ENCODE data around the gene CLEC3B. TPM values are rescaled to one million over a fixed set of nuclear protein-coding genes. Genes with fewer than 3 reads are reported as not detected.

The CLEC3B gene
- total RNA-seq, 4 donors from 2014 or later, result 11.6 to 47.9 (median 32.7) TPM

DNA sequence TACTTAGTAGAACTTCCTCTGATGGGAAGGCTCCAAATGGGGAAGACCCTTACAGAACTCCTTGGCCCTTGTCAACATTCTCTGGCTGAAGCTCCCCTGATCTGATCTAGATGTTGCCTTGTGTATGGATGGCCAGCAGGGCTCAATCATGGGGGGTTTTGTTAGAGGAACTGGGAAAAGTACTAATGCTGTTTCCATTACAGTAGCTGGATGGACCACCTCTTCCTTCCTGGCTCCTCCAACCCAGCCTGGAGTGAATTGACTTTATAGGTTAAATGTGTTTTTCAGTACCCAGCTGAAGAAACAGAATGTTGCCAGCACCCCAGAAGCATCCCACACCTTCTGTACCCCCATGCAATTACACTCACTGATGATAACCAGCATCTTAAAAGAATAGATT is 22.7 kb upstream of the CLEC3B start:
- H3K4me3 ChIP-seq, result no peak overlapping the region
- H3K27ac ChIP-seq, result no peak overlapping the region
- TF ChIP-seq, protein P1, sequence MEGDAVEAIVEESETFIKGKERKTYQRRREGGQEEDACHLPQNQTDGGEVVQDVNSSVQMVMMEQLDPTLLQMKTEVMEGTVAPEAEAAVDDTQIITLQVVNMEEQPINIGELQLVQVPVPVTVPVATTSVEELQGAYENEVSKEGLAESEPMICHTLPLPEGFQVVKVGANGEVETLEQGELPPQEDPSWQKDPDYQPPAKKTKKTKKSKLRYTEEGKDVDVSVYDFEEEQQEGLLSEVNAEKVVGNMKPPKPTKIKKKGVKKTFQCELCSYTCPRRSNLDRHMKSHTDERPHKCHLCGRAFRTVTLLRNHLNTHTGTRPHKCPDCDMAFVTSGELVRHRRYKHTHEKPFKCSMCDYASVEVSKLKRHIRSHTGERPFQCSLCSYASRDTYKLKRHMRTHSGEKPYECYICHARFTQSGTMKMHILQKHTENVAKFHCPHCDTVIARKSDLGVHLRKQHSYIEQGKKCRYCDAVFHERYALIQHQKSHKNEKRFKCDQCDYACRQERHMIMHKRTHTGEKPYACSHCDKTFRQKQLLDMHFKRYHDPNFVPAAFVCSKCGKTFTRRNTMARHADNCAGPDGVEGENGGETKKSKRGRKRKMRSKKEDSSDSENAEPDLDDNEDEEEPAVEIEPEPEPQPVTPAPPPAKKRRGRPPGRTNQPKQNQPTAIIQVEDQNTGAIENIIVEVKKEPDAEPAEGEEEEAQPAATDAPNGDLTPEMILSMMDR (IDR thresholded peaks at IDR 0.05), result no peak
- no peak for TF ChIP-seq POLR2A (IDR thresholded peaks at IDR 0.05)
- H3K27me3 ChIP-seq, result no peaks in the 10 kb centered on the region
- no peak for DNase-seq
- no peaks in the 10 kb centered on the region for H3K4me1 ChIP-seq
- peaks cover 0 to 72% (median 0%) of the 10 kb centered on the region in 3 donors for H3K36me3 ChIP-seq
- H3K9me3 ChIP-seq, result no peaks in the 10 kb centered on the region

DNA sequence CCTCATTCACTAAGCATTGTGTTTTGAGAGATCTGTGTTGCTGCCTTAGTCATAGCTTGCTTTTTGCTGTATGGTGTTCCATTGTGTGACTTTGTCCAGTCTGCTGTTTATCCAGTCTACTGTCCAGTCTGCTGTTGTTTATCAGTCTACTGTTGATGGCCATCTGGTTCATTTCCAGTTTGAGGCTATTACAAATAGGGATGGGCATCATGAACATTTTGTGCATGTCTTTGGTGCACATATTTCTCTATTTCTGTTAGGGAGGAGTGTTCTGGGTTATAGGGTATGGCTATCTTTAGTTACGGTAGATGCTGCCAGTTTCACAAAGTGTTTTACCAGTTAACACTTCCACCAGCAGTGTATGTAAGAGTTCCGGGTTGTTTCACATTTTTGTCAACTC is 22.2 kb upstream of the CLEC3B start:
- TF ChIP-seq, protein P1 (IDR thresholded peaks at IDR 0.05), result no peak
- TF ChIP-seq POLR2A (IDR thresholded peaks at IDR 0.05), result no peak
- Histone ChIP-seq H3K9me3 (no peaks in the 10 kb centered on the region), H3K4me3 (no peak overlapping the region), H3K36me3 (peaks cover 0 to 68% (median 0%) of the 10 kb centered on the region in 3 donors), H3K27me3 (no peaks in the 10 kb centered on the region), H3K27ac (no peak overlapping the region), H3K4me1 (no peaks in the 10 kb centered on the region)
- DNase-seq, result no peak

DNA sequence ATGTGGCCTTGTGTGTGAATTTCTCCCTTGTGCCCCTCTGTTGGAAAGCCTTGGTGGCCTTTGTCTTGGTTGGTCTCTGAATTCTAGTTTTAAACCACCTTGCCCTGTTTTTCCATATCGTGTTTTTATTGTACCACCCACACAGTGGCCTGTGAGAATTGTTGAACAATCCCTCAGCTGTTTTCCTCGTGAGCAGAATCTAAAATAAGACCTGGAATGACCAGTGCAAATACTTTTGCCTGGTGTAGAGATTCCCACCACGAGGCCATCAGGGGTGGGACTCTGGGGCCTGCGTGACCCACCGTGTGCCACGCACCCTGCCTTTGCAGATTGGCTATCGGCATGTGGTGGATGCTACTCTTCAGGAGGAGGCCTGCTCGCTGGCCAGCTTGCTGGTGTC is 19.0 kb upstream of the CLEC3B start:
- Histone ChIP-seq H3K27ac (no peak overlapping the region), H3K9me3 (no peaks in the 10 kb centered on the region), H3K4me3 (no peak overlapping the region), H3K36me3 (peaks cover 0 to 41% (median 0%) of the 10 kb centered on the region in 3 donors), H3K27me3 (no peaks in the 10 kb centered on the region), H3K4me1 (peaks cover 0 to 12% (median 2%) of the 10 kb centered on the region in 4 donors)
- DNase-seq, result no peak
- TF ChIP-seq, protein P1 (IDR thresholded peaks at IDR 0.05), result no peak
- no peak for TF ChIP-seq POLR2A (IDR thresholded peaks at IDR 0.05)

DNA sequence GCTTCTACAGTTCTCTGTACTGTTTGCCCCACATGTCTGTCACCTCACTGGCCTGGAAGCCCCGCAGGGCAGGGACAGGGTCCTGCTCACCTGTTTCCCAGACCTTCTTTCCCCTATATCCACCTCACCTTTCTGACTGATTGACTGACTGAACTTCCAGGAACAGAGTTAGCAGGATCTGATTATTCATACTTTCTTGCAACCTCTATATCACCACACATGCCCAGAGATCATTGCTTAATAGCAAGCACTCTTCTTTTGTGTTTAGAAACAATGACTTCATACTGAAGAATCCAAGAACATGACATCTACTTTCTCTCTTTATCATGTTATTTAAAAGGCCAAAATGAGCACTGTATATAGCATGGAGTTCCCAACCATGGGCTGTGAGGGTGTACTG is 18.0 kb upstream of the CLEC3B start:
- Histone ChIP-seq H3K4me3 (no peak overlapping the region), H3K27me3 (no peaks in the 10 kb centered on the region), H3K36me3 (peaks cover 0 to 33% (median 0%) of the 10 kb centered on the region in 3 donors), H3K27ac (no peak overlapping the region), H3K4me1 (peaks cover 0 to 12% (median 5%) of the 10 kb centered on the region in 4 donors), H3K9me3 (no peaks in the 10 kb centered on the region)
- no peak for TF ChIP-seq POLR2A (IDR thresholded peaks at IDR 0.05)
- DNase-seq, result no peak

DNA sequence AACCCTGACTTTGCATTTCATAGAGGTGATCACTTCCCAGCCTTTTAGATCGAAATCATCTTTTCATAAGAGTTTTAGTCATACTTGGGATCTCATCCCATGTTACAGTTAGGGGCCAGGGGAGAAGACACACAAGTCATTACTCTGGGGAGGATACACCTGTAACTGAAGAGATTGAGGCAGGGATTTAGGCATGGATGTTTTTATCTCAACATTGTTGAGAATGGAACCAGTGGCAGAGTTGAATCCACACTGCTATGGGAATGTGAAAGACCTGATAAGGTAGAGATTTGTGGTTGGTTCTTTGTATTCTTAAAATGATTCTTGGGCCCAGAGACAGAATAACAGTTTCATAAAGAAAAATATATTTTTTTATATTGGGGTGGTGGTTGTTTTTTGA is 16.2 kb upstream of the CLEC3B start:
- DNase-seq, result no peak
- TF ChIP-seq, protein P1 (IDR thresholded peaks at IDR 0.05), result no peak
- no peak for TF ChIP-seq POLR2A (IDR thresholded peaks at IDR 0.05)
- Histone ChIP-seq H3K27me3 (no peaks in the 10 kb centered on the region), H3K27ac (no peak overlapping the region), H3K4me3 (no peak overlapping the region), H3K36me3 (peaks cover 0 to 27% (median 0%) of the 10 kb centered on the region in 3 donors), H3K9me3 (no peaks in the 10 kb centered on the region), H3K4me1 (peaks cover 0 to 12% (median 5%) of the 10 kb centered on the region in 4 donors)

DNA sequence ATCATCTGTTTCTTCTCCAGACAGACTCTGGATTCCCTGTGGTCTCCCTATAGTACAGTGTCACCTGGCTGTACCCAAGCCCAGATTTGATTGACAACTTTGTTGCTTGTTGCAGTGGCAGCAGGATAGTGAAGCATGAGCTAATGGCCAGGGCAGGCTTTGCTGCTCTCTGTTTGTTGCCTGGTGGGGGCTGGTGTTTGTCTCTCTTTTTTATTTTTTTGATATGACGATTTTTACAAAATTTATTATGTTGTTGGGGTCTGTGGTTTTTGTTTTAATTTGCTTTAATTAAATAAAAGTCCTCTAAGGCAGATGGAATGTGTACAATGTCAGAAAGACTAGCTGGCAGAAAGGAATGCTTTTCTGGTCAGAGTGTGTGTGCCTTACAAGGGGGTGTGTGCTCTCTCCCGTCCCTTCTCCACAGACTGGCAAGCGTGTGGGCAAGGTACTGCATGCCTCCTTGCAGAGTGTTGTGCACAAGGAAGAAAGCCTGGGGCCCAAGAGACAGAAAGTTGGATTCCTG is 15.2 kb upstream of the CLEC3B start:
- TF ChIP-seq, protein P1 (IDR thresholded peaks at IDR 0.05), result no peak
- no peak for TF ChIP-seq POLR2A (IDR thresholded peaks at IDR 0.05)
- Histone ChIP-seq H3K9me3 (no peaks in the 10 kb centered on the region), H3K27me3 (no peaks in the 10 kb centered on the region), H3K36me3 (peaks cover 0 to 19% (median 0%) of the 10 kb centered on the region in 3 donors), H3K27ac (peak overlapping the region in 3 of 4 donors; percentile 5 to 79 (median 64)), H3K4me1 (peaks cover 0 to 12% (median 5%) of the 10 kb centered on the region in 4 donors), H3K4me3 (no peak overlapping the region)
- DNase-seq, result no peak
